Measurements from ENCODE around the gene SLC9C1.

Gene SLC9C1

DNA sequence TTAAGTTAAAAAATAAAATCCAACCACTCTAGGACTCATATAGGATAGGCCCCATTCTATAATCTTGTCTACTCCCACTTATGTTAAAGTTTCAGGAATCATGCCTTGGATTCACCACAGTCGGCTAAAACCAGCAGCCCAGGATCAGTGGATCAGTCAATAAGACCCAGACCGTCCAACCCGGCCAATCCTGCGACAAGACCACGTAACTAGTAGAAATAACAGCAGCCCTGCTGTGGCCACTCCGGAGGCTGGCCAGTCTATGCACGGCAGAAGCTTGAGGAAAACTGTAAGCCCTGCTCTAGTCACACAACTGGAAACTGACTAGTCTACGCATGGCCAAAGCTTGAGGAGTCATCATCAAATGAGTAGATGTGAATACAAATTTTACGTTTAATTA lies 12.8 kb upstream of the SLC9C1 start:
- no peak for DNase-seq (ENCODE audit: low spot score)

GRCh38 chr3:112304611-112305010 lies 10.6 kb upstream of the SLC9C1 start:
- DNase-seq (ENCODE audit: low spot score), result no peak

DNA sequence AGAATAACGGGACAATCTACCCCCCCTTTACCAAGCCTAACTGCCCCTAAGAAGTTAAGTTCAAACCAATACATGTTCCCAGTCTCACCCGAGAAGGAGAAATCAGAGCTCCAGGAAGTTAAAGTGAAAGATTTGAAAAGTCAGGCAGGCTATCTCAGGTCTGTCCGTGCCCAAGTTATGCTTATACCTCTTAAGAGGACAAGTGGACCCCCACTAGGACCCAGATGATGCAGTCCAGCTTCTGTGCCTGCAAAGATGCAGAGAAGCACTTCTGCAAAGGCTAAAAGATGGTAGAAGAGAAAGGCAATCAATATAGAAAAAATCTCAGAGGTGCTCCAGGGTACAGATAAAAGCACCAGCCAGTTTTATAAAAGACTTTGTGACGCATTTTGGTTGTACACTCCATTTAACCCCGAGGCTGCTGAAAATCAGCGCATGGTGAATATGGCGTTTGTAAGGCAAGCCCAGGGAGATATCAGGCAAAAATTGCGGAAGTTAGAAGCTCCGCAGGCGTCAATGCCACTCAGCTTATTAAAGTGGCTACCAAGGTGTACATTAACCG lies 9.8 kb upstream of the SLC9C1 start:
- DNase-seq (ENCODE audit: low spot score), result no peak

DNA sequence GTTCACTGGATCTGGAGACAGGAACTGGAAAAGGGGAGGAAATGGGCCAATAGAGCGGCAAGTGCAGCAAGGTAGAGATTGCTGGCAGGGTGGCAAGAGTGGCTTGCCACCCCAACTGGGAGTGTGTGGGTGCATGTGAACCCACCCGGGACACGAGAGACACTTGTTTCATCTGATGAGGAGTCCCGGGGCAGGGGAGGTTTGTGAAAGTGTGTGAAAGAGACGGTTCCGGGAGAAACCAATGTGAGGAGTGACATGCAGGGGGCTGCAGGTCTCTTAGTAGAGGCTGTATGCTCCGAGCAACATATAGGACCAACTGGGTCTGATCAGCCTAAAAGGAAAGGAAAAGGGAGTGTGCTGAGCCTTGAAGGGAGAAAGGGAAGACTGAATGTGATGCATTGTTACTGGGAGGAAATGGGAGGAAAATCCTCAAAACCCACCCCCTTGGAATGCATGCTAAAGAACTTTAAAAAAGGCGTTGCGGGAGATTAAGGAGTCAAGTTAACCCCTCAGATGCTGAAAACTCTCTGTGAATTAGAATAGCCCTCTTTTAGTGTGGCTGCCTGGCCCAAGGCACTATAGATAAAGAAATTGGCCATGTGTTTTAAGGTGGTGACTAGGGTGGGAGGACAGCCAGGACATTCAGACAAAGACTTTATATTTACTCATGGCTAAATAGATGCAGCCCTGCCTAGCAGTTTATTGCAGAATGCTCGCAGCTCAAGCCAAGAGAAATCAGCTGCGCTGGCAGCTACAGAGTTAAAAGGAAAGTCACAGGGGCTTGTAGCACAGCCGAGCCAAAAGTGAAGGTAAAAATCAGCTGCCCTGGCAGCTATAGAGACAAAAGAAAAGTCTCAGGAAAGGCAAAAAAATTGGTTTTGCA lies 9.1 kb upstream of the SLC9C1 start:
- DNase-seq (ENCODE audit: low spot score), result no peak

- peak; percentile 54 for DNase-seq (ENCODE audit: low spot score)
These were observed 8.3 kb upstream of the SLC9C1 start for GRCh38 chr3:112302150-112302830.

DNA sequence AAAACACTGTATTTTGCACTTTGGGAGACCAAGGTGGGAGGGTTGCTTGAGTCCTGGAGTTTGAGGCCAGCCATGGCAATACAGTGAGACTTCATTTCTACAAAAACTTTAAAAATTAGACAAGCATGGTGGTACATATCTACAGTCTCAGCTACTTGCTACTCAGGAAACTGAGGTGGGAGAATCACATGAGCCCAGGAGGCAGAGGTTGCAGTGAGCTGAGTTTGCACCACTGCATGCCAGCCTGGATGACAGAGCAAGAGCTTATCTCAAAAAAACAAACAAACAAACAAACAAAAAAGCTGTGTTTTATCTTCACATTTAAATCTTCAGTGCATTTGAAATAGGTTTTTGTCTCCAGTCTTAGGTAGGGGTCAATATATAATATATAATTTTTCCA lies 4.8 kb upstream of the SLC9C1 start:
- no peak for DNase-seq (ENCODE audit: low spot score)

- no peak for DNase-seq (ENCODE audit: low spot score)
These were observed 3.7 kb upstream of the SLC9C1 start for GRCh38 chr3:112297714-112298113.

DNA sequence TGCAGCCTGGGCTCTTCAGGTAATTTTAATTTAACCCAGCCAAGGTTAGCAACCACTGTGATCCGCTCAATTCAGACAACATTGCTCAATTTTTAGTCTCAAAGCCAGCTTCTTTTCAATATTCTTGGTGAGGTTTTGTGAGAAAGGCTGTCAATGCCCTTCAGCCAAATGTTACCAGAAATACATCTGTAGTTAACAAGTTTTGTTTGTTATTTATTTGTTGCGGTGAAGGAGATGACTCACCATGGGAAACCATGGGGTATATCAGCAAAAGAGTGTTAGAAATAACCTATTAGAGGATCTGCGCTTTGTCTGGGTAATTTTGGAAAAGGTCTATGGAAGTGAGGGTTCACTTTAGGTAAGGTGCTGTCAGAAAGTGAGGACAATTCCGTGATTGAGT lies 5.0 kb downstream of the SLC9C1 start:
- no peak for DNase-seq (ENCODE audit: low spot score)

GRCh38 chr3:112280266-112280665 lies 13.8 kb downstream of the SLC9C1 start:
- DNase-seq (ENCODE audit: low spot score), result no peak

DNA sequence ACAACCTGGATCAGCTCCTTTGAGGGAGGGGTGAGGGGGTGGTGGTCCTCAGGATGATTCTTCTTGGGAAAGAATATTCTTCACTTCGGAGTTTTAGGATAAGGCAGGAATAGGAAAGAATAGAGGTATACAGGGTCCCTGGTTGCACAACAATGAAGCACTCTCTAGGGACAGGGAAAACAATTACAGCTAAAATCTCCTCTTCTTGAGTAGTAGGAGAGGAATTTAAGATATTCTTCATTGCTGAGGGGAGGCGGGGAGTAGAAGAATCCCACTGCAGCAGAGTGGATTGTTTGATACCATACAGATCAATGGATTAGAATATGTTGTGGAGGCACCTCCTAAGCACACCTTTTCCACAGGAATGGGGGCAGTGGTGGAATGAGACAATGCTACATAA lies 20.5 kb downstream of the SLC9C1 start:
- DNase-seq (ENCODE audit: low spot score), result no peak

GRCh38 chr3:112261742-112262141 lies 32.3 kb downstream of the SLC9C1 start:
- DNase-seq (ENCODE audit: low spot score), result no peak

DNA sequence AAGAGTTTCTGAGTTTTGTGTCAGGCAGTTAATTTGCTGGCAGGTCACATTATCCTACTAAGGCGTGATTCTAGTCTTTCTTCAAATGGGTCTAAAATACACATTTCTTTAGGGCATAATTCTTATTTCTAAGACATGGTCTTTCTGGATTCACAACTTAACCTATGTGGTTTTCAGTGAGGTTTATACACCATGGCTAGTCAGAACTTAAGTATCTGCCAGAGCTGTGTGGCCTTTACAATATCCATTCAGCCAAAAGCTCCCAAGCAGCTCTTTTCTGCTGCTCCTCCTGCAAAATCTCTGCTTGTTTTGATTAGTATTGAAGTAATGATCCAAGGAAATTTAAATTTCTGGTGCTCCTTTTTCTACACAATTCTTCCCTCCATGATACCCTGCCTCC lies 33.5 kb downstream of the SLC9C1 start:
- DNase-seq (ENCODE audit: low spot score), result no peak

DNA sequence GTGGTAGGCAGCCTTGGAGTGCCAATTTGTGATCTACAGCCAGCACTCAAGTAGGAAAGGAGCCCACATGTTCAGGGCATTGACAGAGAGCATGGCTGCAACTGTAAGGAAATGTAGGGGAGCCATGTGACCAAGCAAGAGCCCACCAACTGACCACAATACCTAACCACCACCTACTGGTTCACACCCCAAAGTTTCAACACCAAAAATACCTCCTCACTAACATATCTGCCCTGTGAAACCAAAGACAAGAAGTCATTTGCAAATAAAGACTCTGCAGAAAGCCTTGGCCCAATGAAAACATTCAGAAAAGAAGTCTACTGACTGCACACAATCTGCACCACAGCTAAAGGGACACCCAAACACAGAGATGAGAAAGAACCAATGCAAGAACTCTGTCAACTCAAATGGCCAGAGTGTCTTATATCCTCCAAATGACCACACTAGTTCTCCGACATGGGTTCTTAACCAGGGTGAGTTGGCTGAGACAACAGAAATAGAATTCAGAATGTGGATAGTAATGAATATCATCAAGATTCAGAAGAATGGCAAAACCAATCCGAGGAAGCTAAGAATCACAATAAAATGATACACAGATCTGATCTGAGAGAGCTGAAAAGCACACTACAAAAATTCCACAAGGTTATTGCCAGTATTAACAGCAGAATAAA lies 40.6 kb downstream of the SLC9C1 start:
- no peak for DNase-seq (ENCODE audit: low spot score)

DNA sequence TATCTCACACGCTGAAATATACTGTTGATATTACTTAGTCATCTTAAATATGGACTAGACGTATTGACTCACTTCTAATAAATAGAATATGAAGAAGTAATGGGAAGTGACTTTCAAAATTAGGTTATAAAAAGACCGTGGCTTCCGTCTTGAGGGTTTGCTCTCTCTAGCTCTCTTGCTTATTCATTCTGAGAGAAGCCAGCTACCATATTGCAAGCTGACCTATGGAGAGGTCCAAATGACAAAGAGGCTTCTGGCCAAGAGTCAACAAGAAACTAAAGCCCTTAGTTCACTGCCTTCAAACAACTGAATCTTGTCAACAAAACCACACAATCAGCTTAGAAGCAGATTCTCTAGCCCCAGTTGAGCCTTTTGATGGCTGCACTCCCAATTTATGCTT lies 46.1 kb downstream of the SLC9C1 start:
- DNase-seq (ENCODE audit: low spot score), result no peak

GRCh38 chr3:112247350-112247749 lies 46.7 kb downstream of the SLC9C1 start:
- DNase-seq (ENCODE audit: low spot score), result no peak

DNA sequence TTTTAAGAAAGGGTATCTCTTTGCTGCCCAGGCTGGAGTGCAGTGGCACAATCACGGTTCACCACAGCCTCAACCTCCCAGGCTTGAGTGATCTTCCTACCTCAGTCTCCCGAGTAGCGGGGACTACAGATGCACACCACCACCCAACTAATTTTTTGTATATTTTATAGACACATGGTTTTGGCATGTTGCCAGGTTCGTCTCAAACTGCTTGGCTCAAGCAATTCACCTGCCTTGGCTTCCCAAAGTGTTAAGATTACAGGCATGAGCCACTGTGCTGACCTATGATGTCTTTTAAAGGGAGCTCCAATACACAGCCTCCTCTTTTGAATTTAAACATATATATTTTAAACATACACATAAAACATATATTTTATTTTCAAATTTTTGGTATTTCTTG lies 60.9 kb downstream of the SLC9C1 start:
- no peak for DNase-seq (ENCODE audit: low spot score)

GRCh38 chr3:112231727-112232126 lies 62.3 kb downstream of the SLC9C1 start:
- DNase-seq (ENCODE audit: low spot score), result no peak

DNA sequence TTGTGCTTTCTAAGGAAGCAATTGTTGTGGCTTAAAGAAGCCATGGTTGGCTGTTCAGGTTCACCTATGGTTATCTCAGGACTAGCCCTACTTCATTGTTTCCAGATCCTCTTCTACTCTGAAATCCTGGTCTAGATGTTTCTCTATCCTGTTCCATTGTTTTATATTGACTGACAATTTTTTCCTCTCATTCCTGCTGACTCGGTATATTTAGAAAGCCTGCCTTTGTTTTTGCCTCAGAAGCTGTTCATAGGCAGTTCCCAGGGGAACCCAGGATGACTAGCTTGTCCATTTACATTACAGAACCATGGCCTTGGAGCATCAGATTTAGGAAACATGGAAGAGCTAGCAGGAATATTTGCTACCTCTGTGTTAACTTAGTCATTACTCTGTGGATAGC lies 64.0 kb downstream of the SLC9C1 start:
- DNase-seq (ENCODE audit: low spot score), result no peak

DNA sequence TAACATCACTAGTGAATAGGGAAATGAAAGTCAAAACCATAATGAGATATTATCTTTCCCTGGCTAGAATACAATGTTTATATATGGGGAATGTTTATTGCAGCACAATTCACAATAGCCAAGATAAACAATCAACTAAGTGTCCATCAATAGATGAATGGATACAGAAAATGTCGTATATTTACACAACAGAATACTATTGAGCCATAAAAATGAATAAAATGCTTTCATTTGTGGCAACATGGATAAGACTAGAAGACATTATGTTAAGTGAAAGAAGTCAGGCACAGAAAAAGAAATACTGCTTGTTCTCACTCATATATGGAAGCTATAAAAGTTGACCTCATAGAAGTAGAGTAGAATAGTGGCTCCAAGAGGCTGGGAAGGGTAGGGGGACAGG lies 65.2 kb downstream of the SLC9C1 start:
- no peak for DNase-seq (ENCODE audit: low spot score)

DNA sequence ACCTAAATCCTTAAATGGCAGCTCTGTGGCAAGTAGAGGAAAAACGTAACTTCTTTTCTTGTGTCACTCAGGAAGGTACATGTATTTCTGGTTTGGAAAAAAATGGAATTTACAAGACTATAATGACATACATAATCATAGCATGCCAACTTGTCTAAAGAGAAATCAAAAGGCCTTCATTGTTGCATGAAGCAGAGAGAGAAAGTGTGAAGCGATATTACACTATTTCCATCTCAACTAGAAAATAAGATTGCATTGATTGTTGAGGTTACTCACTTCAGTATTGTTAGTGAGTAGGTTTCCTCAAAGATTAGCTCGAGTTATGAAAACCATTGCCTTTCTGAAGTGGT lies 93.7 kb downstream of the SLC9C1 start:
- no peak for DNase-seq (ENCODE audit: low spot score)

DNA sequence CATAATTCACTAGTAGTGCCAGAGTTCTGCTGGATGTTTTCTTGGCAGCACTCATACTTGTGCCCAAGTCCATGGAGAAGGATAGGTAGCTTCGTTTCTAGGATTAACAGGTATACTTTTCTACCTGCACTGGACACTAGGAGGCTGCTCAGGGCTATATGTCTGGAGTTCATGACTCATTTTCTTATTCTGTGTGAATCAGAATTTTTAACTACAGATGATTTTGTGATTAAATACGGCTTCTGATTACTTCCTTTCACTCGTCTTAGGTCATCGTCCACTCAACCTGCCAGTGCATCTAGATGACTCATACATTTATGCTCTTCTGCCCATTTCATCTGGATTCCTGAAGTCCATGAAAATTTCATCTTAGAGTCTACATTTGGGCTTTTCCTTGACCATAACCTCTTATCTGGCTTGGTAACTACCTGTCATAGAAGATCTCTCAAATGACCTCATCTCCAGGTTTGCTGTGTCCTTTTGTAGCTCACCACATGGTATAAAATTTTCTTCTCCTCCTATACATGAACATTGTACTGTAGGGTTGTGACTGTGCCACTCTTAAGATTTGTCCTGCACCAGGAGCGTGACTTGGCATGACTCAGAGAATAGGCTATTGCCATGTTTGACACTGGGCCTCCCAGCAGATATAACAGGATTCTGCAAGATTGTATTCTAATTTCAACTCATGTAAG lies 94.2 kb downstream of the SLC9C1 start:
- no peak for DNase-seq (ENCODE audit: low spot score)

DNA sequence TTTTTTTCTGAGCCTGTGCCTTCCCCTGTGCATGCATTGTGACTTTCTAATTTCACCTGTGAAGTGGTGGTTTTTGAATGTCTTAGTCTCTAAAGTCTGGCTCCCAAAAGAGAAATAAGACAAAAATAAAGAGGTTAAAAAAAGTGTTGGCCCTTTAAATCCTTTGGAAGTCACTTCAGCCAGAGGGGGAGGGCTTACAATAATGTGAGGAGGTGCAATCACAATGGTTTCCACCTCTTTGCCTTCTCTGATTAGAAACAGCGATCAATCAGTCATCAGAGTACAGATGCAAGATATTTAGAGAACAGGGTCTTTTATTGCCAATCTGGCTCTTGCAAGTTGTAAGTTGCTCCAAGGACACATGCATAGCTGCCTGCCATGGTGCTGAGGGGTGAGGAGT lies 96.9 kb downstream of the SLC9C1 start:
- DNase-seq (ENCODE audit: low spot score), result no peak

Measured in hematopoietic multipotent progenitor cell treated with erythropoietin and hydrocortisone succinate and interleukin-3 and kit ligand, for 15 days (in vitro differentiated cells).